K562 (cell line): ENCODE results near the gene DGCR8.

Source experiments
- BRD4 ChIP-seq: fragments of 200-600 bp; sonication (generic); IDR thresholded peaks from 2 replicates; pipeline ENCODE4 v1.6.1; 2017; ENCODE audit warnings: inconsistent platforms
- CBX2 ChIP-seq: fragments of 200-600 bp; sonication (generic); IDR thresholded peaks from one replicate; pipeline ENCODE4 v1.6.1; 2012; ENCODE audit warnings: mild to moderate bottlenecking, low read length, inconsistent platforms; ENCODE audit not compliant: insufficient read depth, poor library complexity, severe bottlenecking
- CTBP1 ChIP-seq: fragments of 450-650 bp; IDR thresholded peaks from 2 replicates; pipeline ENCODE4 v1.6.1; 2016; ENCODE audit warnings: borderline replicate concordance
- ERF ChIP-seq: fragments of 450-650 bp; formaldehyde crosslinking; IDR thresholded peaks from 2 replicates; pipeline ENCODE4 v1.4.0; 2020; ENCODE audit warnings: mild to moderate bottlenecking, mixed read lengths
- FOXK2 ChIP-seq, 2 experiments: fragments of 450-650 bp; IDR thresholded peaks in 1 of 2; conservative IDR thresholded peaks in 1 of 2; 2 replicates each; pipeline ENCODE4 v1.6.1; 2016; ENCODE audit warnings: low read depth in 2 of 2, mild to moderate bottlenecking in 1 of 2
- ZKSCAN3 ChIP-seq: fragments of 250-450 bp; sonication (Bioruptor Pico); IDR thresholded peaks from 2 replicates; pipeline ENCODE4 v1.4.0; 2020
- TF ChIP-seq, protein P1 (sequence below): sonication (generic); formaldehyde crosslinking; IDR thresholded peaks from 2 replicates; pipeline ENCODE4 v1.8.1; 2022; ENCODE audit warnings: missing genetic modification reagents
- TF ChIP-seq, protein P2 (sequence below), 3 experiments: fragments of 200-800 bp in 1 of 3; fragments of 250-450 bp in 1 of 3; fragments of 450-650 bp in 1 of 3; sonication (Bioruptor Pico) in 1 of 3; sonication (Bioruptor generic) in 1 of 3; formaldehyde crosslinking in 1 of 3; IDR thresholded peaks; 2 replicates each; pipeline versions ENCODE4 v1.6.1 to v1.8.0; 2016 to 2022; ENCODE audit warnings: mild to moderate bottlenecking in 2 of 3, missing genetic modification characterization in 2 of 3, missing compliant biosample characterization in 1 of 3, moderate library complexity in 1 of 3
- TF ChIP-seq, protein P3 (sequence below): sonication (generic); formaldehyde crosslinking; IDR thresholded peaks from 2 replicates; pipeline ENCODE4 v1.8.0; 2023; ENCODE audit warnings: mild to moderate bottlenecking, missing genetic modification reagents

DNA sequence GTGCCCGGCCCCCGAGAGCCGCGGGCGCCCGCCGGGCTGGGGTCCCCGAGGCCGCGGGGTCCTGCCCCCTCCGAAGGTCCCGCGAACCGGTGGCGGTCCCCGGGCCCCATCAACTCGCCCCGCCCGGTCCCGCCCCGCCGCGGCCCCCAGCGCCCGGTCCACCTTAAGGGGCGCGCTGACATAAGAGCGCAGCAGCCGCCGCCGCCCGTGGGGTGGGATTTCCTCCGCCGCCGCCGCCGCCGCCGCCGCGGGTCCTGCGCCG is 51.5 kb downstream of the DGCR8 start, which contains the start of gene ZDHHC8:
- TF ChIP-seq BRD4: no peak
- TF ChIP-seq CTBP1: no peak
- TF ChIP-seq, protein P1, sequence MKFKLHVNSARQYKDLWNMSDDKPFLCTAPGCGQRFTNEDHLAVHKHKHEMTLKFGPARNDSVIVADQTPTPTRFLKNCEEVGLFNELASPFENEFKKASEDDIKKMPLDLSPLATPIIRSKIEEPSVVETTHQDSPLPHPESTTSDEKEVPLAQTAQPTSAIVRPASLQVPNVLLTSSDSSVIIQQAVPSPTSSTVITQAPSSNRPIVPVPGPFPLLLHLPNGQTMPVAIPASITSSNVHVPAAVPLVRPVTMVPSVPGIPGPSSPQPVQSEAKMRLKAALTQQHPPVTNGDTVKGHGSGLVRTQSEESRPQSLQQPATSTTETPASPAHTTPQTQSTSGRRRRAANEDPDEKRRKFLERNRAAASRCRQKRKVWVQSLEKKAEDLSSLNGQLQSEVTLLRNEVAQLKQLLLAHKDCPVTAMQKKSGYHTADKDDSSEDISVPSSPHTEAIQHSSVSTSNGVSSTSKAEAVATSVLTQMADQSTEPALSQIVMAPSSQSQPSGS (CRISPR knock-in tag): no peak
- no peak for TF ChIP-seq FOXK2 (conservative IDR thresholded peaks at IDR 0.05 in 1 of 2, IDR thresholded peaks at IDR 0.05 in 1 of 2; ENCODE audit: low read depth in 2 of 2)
- TF ChIP-seq ERF (CRISPR knock-in tag): no peak
- no peak for TF ChIP-seq CBX2
- TF ChIP-seq, protein P2, sequence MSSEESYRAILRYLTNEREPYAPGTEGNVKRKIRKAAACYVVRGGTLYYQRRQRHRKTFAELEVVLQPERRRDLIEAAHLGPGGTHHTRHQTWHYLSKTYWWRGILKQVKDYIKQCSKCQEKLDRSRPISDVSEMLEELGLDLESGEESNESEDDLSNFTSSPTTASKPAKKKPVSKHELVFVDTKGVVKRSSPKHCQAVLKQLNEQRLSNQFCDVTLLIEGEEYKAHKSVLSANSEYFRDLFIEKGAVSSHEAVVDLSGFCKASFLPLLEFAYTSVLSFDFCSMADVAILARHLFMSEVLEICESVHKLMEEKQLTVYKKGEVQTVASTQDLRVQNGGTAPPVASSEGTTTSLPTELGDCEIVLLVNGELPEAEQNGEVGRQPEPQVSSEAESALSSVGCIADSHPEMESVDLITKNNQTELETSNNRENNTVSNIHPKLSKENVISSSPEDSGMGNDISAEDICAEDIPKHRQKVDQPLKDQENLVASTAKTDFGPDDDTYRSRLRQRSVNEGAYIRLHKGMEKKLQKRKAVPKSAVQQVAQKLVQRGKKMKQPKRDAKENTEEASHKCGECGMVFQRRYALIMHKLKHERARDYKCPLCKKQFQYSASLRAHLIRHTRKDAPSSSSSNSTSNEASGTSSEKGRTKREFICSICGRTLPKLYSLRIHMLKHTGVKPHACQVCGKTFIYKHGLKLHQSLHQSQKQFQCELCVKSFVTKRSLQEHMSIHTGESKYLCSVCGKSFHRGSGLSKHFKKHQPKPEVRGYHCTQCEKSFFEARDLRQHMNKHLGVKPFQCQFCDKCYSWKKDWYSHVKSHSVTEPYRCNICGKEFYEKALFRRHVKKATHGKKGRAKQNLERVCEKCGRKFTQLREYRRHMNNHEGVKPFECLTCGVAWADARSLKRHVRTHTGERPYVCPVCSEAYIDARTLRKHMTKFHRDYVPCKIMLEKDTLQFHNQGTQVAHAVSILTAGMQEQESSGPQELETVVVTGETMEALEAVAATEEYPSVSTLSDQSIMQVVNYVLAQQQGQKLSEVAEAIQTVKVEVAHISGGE (CRISPR knock-in tag; IDR thresholded peaks at IDR 0.05): no peak
- TF ChIP-seq, protein P3, sequence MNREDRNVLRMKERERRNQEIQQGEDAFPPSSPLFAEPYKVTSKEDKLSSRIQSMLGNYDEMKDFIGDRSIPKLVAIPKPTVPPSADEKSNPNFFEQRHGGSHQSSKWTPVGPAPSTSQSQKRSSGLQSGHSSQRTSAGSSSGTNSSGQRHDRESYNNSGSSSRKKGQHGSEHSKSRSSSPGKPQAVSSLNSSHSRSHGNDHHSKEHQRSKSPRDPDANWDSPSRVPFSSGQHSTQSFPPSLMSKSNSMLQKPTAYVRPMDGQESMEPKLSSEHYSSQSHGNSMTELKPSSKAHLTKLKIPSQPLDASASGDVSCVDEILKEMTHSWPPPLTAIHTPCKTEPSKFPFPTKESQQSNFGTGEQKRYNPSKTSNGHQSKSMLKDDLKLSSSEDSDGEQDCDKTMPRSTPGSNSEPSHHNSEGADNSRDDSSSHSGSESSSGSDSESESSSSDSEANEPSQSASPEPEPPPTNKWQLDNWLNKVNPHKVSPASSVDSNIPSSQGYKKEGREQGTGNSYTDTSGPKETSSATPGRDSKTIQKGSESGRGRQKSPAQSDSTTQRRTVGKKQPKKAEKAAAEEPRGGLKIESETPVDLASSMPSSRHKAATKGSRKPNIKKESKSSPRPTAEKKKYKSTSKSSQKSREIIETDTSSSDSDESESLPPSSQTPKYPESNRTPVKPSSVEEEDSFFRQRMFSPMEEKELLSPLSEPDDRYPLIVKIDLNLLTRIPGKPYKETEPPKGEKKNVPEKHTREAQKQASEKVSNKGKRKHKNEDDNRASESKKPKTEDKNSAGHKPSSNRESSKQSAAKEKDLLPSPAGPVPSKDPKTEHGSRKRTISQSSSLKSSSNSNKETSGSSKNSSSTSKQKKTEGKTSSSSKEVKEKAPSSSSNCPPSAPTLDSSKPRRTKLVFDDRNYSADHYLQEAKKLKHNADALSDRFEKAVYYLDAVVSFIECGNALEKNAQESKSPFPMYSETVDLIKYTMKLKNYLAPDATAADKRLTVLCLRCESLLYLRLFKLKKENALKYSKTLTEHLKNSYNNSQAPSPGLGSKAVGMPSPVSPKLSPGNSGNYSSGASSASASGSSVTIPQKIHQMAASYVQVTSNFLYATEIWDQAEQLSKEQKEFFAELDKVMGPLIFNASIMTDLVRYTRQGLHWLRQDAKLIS (CRISPR knock-in tag): no peak
- TF ChIP-seq ZKSCAN3 (CRISPR knock-in tag): no peak
